Measurements from ENCODE around the gene FARS2. TPM values are rescaled to one million over a fixed set of nuclear protein-coding genes. Genes with fewer than 3 reads are reported as not detected.

FARS2 gene
- total and polyA plus RNA-seq, 2 donors (not counting 3 experiments of a cell fraction or from before 2014, with no cell fraction given): 20.2 to 20.5 TPM

GRCh38 chr6:5671601-5672559 is 410.6 kb downstream of the FARS2 start:
- H3K79me2 ChIP-seq (ENCODE audit: control insufficient read depth, insufficient read depth, low read length): no peaks in the 10 kb centered on the region
- ChIA-PET CTCF (interaction anchor here (0.7 to 2.0 kb wide), 4 partner anchors 8 to 201 kb away, joined by 3 to 8 read pairs (median 3); no protein-coding TSS in a partner anchor), POLR2A (no interaction called here)
- BruUV-seq (replicated peaks): no TSS peak
- H3K4me1 ChIP-seq (ENCODE audit: control insufficient read depth, extremely low read depth, insufficient read depth, low read length): no peaks in the 10 kb centered on the region
- H3K9ac ChIP-seq (replicated peaks; ENCODE audit: extremely low read depth, insufficient read depth, low read length): no peak overlapping the region
- H3K36me3 ChIP-seq (ENCODE audit: control insufficient read depth in 2 of 2, extremely low read depth in 1 of 2, insufficient read depth in 2 of 2, low read length in 2 of 2): no peaks in the 10 kb centered on the region
- intact Hi-C loops (cut with micrococcal nuclease) (loop anchor here (5.0 kb wide), 1 partner anchor 200 kb away; no protein-coding TSS in a partner anchor), dilution Hi-C loops (cut with MboI; ENCODE audit: extremely low pct_ligation_motif_present, low sequenced_read_pairs) (no loop called here)
- H3K27ac ChIP-seq (ENCODE audit: insufficient read depth, low read depth, low read length): no peak overlapping the region
- H2AFZ ChIP-seq (ENCODE audit: low read depth, low read length): no peak overlapping the region
- H3K4me3 ChIP-seq (replicated peaks in 1 of 3; ENCODE audit: insufficient read depth in 1 of 3, low read depth in 1 of 3, low read length in 3 of 3): no peak overlapping the region
- no peaks in the 10 kb centered on the region for H3K27me3 ChIP-seq (ENCODE audit: control insufficient read depth in 2 of 2, insufficient read depth in 2 of 2, low read length in 2 of 2)
- DNase-seq (ENCODE audit: low read depth, low spot score) (no peak), FAIRE-seq (no peak)
- no peaks in the 10 kb centered on the region for H4K20me1 ChIP-seq (replicated peaks; ENCODE audit: control insufficient read depth, extremely low read depth, insufficient read depth, low read length)
- no peaks in the 10 kb centered on the region for H3K9me1 ChIP-seq (replicated peaks; ENCODE audit: control insufficient read depth, extremely low read depth, insufficient read depth, low read length)
- no peaks in the 10 kb centered on the region for H3K9me3 ChIP-seq (replicated peaks; ENCODE audit: control insufficient read depth, insufficient read depth, low read length)
- TF ChIP-seq MAX (IDR thresholded peaks at IDR 0.05; ENCODE audit: insufficient read depth, insufficient read length): no peak
- no peak for TF ChIP-seq CTCF (IDR thresholded peaks at IDR 0.05; ENCODE audit: extremely low read depth in 1 of 2, insufficient read depth in 1 of 2, low read depth in 1 of 2, low read length in 2 of 2)
- no peak for TF ChIP-seq JUN (IDR thresholded peaks at IDR 0.05; ENCODE audit: borderline replicate concordance, insufficient read depth, insufficient read length, low read depth)
- no peak for TF ChIP-seq EZH2 (IDR thresholded peaks at IDR 0.05; ENCODE audit: borderline replicate concordance, low read depth, low read length, severe bottlenecking)
- TF ChIP-seq GATA2 (IDR thresholded peaks at IDR 0.05; ENCODE audit: insufficient read depth, insufficient read length, low read depth, low read length): no peak
- TF ChIP-seq MYC (IDR thresholded peaks at IDR 0.05; ENCODE audit: low read depth, low read length): no peak
- no peak for TF ChIP-seq POLR2AphosphoS5 (IDR thresholded peaks at IDR 0.05; ENCODE audit: insufficient read depth, low read depth, low read length)
- TF ChIP-seq POLR2A (IDR thresholded peaks at IDR 0.05; ENCODE audit: low read depth, low read length): no peak
- TF ChIP-seq FOS (IDR thresholded peaks at IDR 0.05; ENCODE audit: borderline replicate concordance, insufficient read depth, low read length): no peak
- no peak overlapping the region for H3K4me2 ChIP-seq (ENCODE audit: insufficient read depth, low read length)
